IPS-18c (cell line): ENCODE results near the gene KCNA10.

Experiments
- H3K4me3 ChIP-seq: 2 replicates; pipeline ENCODE4 v1.7.0; 2013; ENCODE audit warnings: low read depth, mild to moderate bottlenecking, low read length, moderate library complexity; ENCODE audit not compliant: insufficient read depth
- H3K9me3 ChIP-seq: one replicate; pipeline ENCODE4 v1.6.1; 2013; ENCODE audit warnings: mild to moderate bottlenecking, low read length, moderate library complexity; ENCODE audit not compliant: control insufficient read depth, insufficient read depth

The KCNA10 gene

DNA sequence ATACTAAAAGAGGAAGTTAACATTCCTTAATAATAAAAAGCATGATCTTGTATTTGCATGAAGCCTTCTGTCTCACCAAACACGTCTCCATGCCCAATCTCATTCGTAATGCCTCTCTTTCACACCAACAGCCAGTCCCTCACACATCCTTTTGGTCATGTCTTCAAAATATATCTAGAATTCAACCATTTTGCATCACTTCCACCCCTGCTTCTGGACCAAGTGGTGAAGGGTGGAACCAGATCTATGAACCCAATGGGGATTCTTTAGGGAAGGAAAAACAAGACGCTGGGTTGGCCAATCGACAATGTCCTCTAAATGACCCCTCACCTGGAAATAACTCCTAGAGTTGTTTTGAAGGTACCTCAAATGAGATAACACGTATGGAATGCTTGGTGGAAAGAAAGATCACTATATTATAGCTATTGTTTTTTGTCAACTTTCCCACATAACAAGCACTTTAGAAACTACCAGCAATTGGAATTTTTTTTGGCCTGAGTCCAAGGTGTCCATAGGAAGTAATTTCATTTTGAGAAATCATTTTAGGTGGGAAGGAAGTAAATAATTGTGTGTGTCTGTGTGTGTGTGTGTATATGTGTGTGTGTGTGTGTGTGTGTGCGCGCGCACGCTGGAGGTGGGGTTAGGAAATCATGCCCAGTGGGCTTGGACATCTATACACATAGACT lies at the start of gene KCNA10:
Gene KCNA10, minus strand, starts transcription at position 51 of the 686 bp plus-strand sequence. CDS start 388 bp downstream, outside the sequence.
- H3K4me3 ChIP-seq = no peak within 1 kb of the TSS
- H3K9me3 ChIP-seq = no peaks in the 10 kb centered on the region

DNA sequence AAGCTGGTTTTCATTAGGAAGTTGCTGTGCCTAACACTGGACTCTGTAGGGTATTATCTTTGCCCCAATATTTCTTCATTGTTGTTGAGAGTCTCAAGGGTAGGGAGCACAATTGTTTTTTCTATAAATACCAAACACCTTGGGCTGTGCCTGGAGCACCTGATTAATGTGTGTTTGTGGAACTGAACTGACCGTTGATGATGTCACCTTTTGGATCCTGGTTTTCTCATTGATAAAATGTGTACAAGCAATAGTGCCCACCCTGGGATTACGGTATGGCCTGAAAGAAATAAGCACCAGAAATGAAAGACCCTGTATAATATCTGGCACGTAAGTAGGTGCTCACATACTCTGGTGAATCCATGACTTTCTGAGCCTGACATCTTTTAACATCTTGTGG lies 47.9 kb upstream of the KCNA10 start:
- no peak overlapping the region for H3K4me3 ChIP-seq

DNA sequence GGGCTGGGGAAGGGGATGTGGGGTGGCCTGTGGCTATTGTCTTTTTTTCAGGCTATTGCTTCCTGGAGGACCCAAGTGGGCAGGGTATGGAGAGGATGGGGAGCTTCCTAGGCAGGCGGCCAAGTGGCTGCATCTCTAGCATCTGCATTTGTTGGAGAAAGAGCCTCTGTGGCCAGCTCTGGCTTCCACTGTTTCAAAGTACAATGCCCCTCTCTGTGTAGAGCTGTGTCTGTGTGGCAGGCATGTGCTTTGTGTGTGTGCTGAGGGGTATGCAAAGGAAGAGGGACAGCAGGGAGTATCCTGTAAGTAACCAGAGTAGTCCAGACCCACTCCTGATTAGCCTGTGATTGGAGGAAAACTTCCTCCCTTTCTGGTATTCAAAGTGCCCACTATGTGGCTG lies 46.6 kb upstream of the KCNA10 start:
- Histone ChIP-seq H3K9me3 (no peaks in the 10 kb centered on the region), H3K4me3 (no peak overlapping the region)

More for the DNA sequence above, 47.9 kb upstream of the KCNA10 start:
- no peaks in the 10 kb centered on the region for H3K9me3 ChIP-seq

DNA sequence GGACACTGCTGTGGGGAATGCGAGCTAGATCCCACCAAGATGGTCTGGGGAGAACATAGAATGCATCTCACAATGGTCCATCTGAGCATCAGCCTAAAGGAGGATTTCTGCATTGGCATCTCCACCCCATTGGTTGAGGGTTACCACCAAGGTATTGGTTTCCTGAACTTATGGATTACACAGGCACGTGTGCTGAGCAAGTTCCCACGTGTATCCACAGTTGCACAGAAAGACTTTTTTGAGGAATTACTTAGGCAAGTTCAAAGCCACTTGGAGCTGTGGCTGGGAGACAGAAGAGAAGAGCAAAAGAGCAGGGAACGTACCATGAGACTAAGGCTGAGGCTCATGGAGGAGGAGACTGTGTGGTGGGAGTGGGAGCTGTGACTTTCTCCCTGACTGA lies 44.1 kb upstream of the KCNA10 start:
- H3K4me3 ChIP-seq = no peak overlapping the region
- H3K9me3 ChIP-seq = no peaks in the 10 kb centered on the region

DNA sequence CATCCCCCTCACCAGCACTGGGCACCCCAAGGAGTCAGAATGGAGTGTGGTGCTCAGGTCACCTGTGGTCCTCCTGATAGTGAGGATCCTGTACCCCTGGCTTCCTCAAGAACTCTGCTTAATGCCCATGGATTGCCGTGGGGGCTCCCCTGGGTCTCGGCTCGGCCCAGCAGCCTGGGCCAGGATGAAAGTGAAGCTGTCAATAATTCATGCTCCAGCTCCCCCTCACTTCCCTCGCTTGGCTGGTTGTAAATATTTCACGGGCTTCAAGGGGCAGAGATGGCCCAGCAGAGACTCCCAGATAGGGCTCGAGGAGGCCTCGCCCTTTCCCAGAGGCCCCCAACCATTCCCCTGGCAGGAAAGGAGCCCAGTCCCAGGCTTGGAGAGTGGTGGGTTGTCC lies 42.6 kb upstream of the KCNA10 start:
- Histone ChIP-seq H3K9me3 (no peaks in the 10 kb centered on the region), H3K4me3 (no peak overlapping the region)

DNA sequence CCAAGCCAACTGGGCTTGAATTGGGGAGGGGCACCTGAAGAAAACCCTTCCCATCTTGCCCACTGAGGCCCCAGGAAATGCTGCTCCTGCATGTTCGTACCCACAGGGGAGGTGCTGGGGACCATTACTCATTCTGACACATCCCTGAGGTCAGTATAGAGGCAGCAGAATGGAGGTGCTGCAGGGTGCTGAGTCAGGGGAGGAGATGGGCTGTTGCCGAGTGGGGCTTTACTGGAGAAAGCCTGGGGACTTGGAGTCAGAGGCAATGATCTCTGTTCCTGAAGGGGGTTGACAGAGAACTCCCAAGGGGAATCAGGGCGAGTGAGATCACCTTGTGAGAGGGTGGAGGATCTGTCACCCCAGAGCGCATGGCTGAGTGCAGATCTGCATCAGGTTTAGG lies 40.2 kb upstream of the KCNA10 start:
- no peaks in the 10 kb centered on the region for H3K9me3 ChIP-seq
- no peak overlapping the region for H3K4me3 ChIP-seq

DNA sequence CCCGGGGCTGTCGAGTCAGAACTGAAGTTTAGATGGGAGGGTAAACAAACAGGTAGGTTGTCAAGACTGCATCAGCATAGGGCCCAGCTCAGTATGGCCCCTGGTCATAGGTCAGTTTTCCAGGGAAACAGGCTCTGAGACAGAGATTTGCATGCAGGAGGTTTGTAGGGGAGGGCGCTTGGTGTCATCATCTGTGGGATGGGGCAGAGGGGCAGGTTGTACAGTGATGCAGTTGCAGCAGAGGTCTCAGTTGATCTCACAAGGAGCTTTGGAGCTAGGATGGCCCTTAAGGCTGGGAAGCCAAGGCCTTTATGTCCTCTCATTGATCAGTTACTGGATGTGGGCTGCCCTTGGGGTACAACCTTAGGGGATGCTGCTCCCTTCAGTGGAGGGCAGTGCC lies 38.5 kb upstream of the KCNA10 start:
- H3K4me3 ChIP-seq = no peak overlapping the region
- no peaks in the 10 kb centered on the region for H3K9me3 ChIP-seq

DNA sequence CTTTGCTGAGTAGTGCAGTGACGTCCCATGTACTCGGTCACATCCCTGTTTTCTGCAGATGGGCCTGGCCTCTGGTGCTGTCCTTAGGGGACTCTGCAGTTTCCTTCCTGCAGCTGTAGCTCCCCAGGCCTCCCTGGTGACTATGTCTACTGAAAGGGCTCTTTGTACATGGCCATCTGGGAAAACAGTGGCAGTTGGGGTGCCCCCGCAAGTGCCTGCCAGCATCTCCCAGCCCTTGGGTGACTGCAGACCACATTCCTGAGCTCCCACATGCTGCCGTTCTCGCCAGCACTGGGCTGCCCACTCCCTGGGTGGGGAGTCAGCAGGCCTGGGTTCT lies 37.5 kb upstream of the KCNA10 start:
- Histone ChIP-seq H3K4me3 (no peak overlapping the region), H3K9me3 (no peaks in the 10 kb centered on the region)

DNA sequence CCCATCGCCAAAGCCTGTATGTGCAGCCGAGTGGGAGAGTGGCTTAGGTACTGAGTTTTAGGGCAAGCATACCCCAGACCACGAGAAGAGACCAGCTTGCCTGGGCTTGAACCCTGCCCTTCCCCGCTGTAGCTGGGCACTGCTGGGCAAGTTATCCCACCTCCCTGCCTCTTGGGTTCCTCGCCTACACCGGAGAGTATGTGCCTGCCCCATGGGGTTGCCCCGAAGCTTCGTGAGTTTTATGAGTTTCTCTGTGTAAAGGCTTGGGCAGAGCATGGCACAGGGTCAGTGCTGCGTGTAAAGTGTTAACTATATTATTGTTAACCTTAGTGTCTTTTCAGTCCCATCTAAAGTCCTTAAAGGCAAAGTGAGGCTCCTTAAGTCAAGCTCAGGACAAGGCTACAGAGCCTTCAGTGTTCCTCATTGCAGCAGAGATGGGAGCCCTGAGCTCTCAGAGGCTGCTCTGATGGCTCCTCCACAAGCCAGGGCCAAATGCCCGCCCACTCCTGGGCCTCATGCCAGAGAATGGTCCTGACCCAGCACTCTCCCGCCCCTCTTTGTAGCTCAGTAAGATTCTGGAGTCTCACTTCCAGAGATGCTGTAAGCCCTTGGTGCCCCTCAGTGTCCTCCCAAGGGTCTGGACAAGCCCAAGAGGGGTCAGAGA lies 37.0 kb upstream of the KCNA10 start:
- Histone ChIP-seq H3K4me3 (peak overlapping the region; percentile 47), H3K9me3 (no peaks in the 10 kb centered on the region)

DNA sequence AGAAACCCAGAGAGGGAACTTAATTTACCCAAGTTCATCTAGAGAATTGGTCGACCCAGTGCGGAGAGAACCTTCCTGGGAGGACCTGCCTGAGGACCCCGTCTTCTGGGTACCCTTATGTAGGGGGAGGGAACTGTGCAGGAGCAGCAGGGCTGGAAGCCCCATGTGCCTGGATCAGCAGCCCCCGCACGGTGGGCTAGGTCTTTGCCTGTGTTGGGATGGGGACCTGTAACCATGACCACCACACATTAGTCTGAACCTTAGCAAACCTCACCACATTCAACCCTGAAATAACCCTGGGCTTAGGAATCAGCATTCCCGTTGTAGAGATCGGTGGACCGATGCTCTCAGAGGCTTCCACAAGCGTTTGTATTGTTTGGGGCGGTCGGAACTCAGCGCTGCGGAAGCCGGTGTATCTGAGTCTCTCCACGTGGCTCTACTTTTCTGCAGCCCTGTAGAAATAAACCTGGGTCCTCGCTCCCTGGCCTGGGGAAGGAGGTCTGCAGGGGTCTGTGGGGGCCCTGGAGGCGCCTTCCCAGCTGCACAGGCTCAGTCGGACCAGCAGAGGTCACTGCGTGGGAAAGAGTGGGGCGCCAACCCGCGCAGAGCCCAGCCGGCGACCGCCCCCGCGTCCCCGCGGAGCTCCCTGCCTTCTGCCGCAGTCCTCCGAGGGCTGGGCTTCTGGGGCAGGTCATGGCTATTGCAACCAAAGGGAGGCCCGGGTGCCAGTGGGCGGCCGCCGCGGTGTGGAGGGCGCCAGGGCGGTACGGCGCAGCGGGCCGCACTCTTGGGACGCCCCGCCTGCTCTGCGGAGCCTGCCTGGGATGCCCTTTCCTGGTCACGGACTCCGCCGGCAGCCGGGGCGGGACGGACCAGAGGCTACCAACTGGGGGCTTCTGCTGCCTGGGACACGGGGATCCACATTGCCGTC lies 36.2 kb upstream of the KCNA10 start:
- no peaks in the 10 kb centered on the region for H3K9me3 ChIP-seq
- peak overlapping the region; percentile 47 for H3K4me3 ChIP-seq

DNA sequence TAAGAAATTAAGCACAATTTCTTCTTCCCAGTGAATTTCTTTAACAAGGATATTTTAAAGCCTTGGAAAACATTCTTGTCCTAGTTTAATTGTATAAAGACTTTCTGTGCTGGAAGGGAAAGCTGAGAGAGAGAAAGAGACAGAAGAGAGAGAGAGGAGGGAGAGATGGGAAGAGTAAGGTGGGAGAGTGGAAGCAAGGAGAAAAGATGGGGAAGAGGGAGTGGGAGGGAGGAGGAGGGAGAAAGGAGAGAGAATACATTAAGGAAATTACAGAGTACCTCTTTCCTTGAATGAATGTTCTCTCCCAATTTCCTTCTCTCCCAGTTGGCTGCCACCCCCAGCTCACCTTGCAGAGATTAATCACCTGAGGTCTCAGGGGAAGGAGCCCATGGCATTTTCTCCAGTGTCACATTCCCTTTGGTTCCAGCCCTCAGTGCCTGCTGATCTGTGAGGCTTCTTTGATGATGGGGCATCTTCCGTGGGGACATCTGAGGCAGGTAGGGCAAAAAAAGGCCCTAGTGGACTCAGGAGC lies 32.4 kb upstream of the KCNA10 start:
- no peak overlapping the region for H3K4me3 ChIP-seq
- H3K9me3 ChIP-seq = no peaks in the 10 kb centered on the region

DNA sequence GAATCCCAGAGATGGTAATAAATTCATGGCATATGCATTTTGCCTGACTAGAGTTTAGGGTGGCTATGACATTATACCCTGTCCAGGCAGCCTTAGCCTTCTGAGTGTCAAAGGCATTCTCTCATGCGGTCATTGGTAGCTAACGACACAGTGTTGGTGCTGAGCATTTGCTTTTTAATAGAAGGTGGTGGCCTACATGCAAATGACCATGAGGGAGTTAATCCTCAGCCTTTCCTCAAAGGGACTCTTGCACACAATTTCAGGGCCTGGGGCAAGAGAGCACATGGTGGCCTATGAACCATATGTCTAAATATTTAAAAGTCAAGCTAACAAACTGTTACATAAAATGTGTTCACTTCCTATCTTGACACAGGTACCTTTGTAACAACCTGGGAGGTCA lies 30.9 kb upstream of the KCNA10 start:
- H3K4me3 ChIP-seq = no peak overlapping the region
- no peaks in the 10 kb centered on the region for H3K9me3 ChIP-seq

DNA sequence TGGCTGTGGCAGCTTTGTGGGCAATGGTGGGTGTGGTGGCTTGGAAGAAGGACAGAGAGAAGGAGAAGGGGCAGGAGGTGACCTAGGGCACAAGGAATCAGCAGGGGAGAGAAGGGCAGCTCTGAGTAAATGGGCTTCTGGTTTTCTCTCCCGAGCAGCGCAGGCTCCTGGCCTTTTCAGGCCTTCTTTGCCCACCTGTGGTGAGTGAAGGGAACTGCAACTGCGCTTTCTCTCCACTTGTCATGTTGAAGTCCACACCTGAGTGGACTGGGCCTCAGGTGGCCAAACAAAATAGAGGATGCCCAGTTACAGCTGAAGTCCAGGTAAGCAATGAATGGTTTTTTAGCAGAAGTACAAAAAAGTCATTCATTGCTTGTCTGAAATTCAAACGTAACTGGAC lies 29.4 kb upstream of the KCNA10 start:
- no peaks in the 10 kb centered on the region for H3K9me3 ChIP-seq
- H3K4me3 ChIP-seq = no peak overlapping the region

DNA sequence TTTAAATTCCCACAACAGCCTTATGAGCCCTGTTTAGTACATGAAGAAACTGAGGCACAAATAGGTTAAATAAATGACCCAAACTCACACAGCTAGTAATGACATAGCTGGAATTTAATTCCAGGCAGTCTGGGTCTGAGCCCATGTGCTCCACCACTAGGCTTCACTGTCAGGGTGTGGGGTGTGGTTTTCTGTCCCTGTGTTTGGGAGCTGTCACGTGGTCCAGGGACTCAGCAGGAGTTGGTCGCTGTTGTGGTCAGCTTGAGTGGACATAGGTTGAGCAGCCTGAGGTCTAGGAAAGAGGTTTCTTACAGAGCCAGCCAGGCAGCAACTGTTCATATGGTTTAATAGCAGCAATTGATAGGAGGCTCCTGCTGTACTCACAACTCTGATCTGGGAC lies 28.0 kb upstream of the KCNA10 start:
- Histone ChIP-seq H3K4me3 (no peak overlapping the region), H3K9me3 (no peaks in the 10 kb centered on the region)

DNA sequence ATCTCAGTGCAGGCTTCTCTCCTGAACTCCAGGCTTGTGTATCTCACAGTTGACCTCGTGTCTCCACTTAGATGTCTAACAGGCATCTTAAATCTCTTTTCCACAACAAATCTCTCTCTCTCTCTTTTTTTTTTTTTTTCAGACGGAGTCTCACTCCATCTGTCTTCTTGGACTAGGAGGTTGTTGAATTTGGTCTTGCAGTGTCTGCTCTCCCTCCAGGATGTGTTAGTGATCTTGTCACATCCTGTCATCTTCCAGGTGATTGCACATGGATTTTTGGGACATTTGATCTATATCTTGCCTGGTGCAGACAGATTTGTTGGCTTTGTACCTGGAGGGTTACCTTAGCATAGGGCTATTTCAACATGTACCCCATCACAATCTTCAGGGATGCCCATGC lies 26.5 kb upstream of the KCNA10 start:
- no peaks in the 10 kb centered on the region for H3K9me3 ChIP-seq
- no peak overlapping the region for H3K4me3 ChIP-seq

DNA sequence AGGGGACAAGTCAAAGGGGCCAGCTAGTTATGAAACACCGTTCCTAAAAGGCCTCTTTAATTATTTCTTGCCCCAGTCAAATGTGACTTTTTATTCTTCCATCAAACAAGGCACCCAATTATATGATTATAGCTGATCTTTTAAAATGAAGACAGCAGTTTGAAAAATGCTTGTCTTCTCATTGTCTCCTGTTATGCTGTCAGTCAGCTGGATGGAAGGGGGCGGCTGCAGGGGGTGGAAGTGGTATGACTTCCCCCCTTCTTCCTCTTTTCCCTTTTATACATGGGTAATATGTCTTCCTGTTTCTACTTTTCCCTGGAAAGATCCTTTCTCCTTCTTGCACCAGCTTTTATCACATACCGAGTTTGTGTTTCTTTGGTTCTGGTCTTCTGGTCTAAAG lies 25.8 kb upstream of the KCNA10 start:
- Histone ChIP-seq H3K4me3 (no peak overlapping the region), H3K9me3 (no peaks in the 10 kb centered on the region)

DNA sequence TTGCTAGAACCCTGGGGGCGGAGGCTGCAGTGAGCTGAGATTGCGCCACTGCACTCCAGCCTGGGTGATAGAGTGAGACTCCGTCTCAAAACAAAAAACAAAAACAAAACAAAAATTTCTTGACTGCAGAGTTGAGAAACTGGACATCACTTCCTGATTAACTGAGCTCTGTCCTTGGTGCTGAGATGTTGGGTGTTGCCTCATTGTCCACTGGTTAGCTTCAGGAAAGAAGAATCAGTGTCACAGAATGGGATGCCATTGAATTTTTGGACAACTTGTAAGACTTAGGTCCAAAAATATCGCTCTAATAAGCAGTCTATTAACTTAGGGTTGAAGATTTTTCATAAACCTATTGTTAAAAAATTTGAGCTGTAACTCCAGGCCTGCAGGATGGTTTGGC lies 23.8 kb upstream of the KCNA10 start:
- Histone ChIP-seq H3K9me3 (no peaks in the 10 kb centered on the region), H3K4me3 (no peak overlapping the region)

DNA sequence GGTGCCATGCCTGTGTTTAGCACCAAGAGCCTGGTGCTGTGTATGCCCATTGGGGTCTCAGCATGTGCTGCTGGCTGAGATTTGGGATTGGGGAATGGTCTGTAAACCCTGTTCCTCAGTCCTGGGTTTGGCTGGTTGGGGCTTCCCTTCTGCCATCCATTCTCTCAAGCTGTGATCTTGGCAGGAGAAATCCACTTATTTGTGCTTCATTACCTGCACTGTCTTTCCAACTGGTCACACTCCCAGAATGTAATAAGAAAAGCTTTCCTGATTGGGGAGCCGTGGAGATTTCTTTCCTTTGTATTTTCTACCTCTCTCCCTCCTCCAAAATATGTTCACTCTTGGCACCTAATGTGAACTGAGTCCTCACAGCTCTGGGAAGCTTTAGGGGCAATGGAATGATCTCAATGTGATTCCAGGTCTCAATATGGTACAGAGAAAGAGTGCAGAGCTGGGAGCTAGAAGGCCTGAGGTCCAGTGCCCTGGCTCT lies 23.0 kb upstream of the KCNA10 start:
- no peak overlapping the region for H3K4me3 ChIP-seq
- no peaks in the 10 kb centered on the region for H3K9me3 ChIP-seq
